T47D (cell line): ENCODE measurements around the gene TNFRSF1A.

Source experiments
- DNase-seq, 2 experiments: peaks; one replicate each; pipeline versions ENCODE4 v3.0.0 to v3.0.0-alpha.2; 2011 to 2012; ENCODE audit warnings: low read depth in 1 of 2, low spot score in 1 of 2
- JUND ChIP-seq: IDR thresholded peaks from 2 replicates; pipeline ENCODE4 v1.6.1; 2012; ENCODE audit warnings: low read depth
- in situ Hi-C: cut with HindIII; loops from 2 replicates; pipeline ENCODE4 v1.10.0; 2016; ENCODE audit warnings: low sequenced_read_pairs, low pct_unique_long_range_greater_than_20kb

The TNFRSF1A gene

DNA sequence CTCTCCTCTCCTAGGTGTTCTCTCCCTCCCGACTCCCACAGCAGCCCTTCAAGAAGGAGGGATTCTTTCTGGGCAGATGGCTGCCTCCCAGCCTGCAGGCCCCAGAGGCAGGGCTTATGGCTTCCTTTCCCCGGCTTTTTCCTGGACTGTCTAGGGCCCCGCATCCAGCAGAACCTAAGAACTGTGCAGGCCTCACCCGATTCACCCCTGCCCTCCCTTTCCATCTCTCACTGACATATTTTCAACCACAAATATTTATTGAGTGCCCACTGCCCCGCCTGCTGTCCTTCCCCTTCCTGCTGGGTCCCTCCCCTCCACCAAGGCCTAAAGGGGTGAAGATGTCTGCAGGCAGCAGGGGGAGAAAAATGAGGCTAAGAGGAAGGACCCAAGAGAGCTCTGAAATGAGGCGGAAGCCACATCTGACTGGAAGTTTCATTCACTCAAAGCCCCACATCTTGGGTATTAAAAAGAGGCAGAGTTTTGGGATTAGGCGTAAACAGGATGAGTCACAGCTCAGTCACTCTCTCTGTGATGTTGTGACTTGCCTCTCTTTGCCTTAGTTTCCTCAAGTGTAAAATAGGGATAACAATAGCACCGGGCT, 30.6 kb upstream of the TNFRSF1A start:
- DNase-seq = peak in 1 of 2 experiments; percentile 54
- in situ Hi-C loops = no loop called here
- no peak for TF ChIP-seq JUND

DNA sequence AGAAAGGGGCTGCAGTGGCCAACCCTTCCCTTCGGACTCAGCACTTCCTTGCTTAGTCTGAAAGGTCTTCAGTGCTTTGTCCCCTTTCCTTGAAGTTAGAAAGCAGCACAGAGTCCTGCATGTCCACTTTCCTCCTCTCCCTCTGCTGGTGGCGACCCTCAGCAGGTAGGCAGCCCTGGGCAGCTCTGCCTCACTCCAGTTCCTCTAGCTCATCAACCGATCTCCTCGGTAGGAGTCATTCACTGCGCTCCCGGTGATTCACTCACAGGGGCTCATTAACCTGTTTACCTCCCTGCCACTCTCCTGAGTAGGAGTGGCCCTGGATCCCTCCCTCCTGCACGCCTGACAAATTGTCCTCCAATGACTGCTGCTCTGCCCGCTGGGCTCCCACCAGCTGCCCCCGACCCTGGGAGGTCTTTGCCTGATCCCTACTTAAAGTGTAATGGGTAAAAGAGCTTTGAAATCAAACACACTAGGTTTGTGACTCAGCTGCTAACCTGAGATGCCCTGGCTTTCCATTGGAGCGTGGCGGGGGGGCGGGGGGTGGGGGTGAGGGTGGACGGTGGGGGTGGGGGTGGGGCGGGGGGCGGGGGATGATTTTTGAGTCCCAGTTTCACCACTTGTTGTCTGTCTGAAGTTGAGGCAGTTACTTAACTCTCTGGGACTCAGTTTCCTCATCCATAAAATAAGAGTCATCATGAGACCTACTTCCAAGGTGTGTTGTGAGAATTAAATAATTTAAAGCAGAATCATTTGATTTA, 29.3 kb upstream of the TNFRSF1A start:
- DNase-seq = peak; percentile 38 to 72
- in situ Hi-C loops = no loop called here
- no peak for TF ChIP-seq JUND

- no peak for DNase-seq
- in situ Hi-C loops = no loop called here
- no peak for TF ChIP-seq JUND
These were observed 28.7 kb upstream of the TNFRSF1A start for GRCh38 chr12:6370576-6370935.

DNA sequence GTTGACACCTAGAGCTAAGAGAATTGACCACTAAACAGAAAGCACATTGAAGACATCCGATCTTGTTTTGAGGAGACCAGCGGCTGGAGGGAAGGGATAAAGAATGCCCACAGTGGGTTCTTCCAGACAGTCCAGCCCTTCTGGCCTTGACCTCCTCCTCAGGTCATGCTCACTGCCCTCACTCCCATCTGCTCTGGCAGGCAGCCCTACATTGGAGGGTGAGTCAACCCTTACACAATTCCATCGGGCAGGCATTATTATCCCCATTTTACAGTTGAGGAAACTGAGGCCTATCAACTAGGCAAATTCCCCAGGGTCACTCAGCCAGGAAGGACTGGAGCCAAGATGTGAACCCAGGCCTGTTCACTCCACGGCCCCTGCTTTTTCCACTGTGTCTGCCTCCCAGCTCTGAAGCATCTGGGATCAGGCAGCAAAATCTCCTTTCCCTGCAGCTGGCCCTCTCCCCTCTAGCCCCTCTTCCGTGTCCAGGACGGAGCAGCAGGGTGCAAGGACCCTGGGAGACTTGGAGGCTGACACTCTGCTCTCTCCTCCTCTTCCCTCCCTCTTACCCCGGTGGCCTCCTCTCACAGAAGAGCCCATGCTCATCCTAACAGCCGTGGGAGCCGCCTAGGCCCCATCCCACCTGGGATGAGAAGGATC, 28.2 kb upstream of the TNFRSF1A start:
- in situ Hi-C loops = no loop called here
- no peak for DNase-seq
- no peak for TF ChIP-seq JUND

- no peak for DNase-seq
- in situ Hi-C loops = no loop called here
- TF ChIP-seq JUND = no peak
These were observed 27.1 kb upstream of the TNFRSF1A start for GRCh38 chr12:6368906-6369525.

GRCh38 chr12:6367969-6368892, 26.4 kb upstream of the TNFRSF1A start:
- in situ Hi-C loops = no loop called here
- peak in 1 of 2 experiments; percentile 58 for DNase-seq
- no peak for TF ChIP-seq JUND

GRCh38 chr12:6367065-6367968, 25.4 kb upstream of the TNFRSF1A start:
- in situ Hi-C loops = no loop called here
- TF ChIP-seq JUND = no peak
- DNase-seq = no peak

DNA sequence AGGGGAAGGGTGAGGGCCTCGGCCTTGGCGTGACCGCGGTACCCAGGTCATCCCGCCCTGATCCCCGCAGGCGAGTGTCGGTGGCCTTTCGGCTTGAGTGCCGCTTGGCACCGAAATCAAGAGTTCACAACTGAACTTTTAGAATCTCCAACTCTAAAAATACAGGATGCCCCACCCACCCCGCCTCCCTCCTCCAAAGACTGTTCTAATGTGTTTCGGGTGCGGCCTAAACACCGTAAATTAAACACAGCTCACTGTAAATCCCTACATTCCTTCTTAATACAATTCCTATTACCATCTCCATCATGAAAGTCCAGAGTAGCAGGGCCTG, 22.1 kb upstream of the TNFRSF1A start:
- peak in 1 of 2 experiments; percentile 84 for DNase-seq
- TF ChIP-seq JUND = no peak
- in situ Hi-C loops = no loop called here

- peak; percentile 60 to 79 for DNase-seq
- TF ChIP-seq JUND = no peak
- in situ Hi-C loops = no loop called here
These were observed 21.6 kb upstream of the TNFRSF1A start for GRCh38 chr12:6363330-6364043.

DNA sequence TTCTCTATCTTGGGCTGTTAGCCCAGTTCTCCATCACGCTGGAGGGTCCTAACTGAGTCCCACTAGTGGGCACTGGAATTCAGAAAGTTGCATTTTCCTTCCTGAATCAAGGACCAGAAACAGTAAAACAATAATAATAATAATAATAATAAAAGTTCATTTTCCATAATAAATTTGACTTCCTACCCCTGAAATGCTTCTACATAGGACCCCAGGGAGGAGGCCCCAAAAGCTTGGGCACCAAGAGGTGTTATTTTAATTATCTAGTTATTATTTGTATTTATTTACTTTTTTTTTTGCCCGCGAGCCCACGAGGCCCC, 21.1 kb upstream of the TNFRSF1A start:
- no peak for TF ChIP-seq JUND
- in situ Hi-C loops = no loop called here
- no peak for DNase-seq

- no peak for DNase-seq
- TF ChIP-seq JUND = no peak
- in situ Hi-C loops = no loop called here
These were observed 20.5 kb upstream of the TNFRSF1A start for GRCh38 chr12:6362403-6362802.
